NCI-H1105 (cell line): ENCODE results near the gene CNST.
"Not testable (repeated sequence)": the region's sequence is repeated elsewhere in the genome, so short reads cannot be mapped to it uniquely, and the experiment has no call there.

Source experiments
- DNase-seq: peaks from one replicate; lab custom pipeline; 2025; lab: John Stamatoyannopoulos, UW

The CNST gene

DNA sequence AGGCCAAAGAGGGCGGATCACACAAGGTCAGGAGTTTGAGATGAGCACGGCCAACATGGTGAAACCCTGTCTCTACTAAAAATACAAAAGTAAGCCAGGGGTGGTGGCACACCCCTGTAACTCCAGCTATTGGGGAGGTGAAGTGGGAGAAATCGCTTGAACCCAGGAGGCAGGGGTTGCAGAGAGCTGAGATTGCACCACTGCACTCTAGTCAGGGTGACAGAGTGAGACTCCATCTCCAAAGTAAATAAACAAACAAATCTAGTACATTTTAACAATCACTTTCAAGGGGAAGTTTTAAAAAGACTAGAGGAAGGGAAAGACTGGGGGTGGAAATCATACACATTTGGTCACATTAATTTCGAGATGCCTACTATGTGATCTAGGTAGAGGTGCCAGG lies 6.9 kb upstream of the CNST start:
- no peak for DNase-seq

DNA sequence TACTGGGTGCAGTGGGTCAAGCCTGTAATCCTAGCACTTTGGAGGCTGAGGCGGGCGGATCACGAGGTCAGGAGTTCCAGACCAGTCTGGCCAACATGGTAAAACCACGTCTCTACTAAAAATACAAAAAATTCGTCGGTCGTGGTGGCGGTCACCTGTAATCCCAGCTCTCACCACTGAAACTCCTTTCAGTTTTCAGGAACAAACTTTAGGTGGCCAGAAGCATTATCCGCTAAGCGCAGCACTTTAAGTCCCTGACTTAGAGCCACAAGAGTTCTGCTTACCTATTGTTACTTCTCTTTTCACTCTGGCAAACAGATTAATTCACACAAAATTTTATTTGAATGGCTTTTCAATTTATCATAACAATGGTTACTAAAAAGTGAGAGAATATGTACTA lies 5.4 kb upstream of the CNST start:
- not testable (repeated sequence) for DNase-seq

GRCh38 chr1:246564839-246565750 lies 1.2 kb upstream of the CNST start:
- DNase-seq, result no peak

GRCh38 chr1:246565751-246566127 lies 517 bp upstream of the CNST start:
- DNase-seq, result no peak

GRCh38 chr1:246566813-246567645 lies 773 bp downstream of the CNST start:
- DNase-seq, result no peak

DNA sequence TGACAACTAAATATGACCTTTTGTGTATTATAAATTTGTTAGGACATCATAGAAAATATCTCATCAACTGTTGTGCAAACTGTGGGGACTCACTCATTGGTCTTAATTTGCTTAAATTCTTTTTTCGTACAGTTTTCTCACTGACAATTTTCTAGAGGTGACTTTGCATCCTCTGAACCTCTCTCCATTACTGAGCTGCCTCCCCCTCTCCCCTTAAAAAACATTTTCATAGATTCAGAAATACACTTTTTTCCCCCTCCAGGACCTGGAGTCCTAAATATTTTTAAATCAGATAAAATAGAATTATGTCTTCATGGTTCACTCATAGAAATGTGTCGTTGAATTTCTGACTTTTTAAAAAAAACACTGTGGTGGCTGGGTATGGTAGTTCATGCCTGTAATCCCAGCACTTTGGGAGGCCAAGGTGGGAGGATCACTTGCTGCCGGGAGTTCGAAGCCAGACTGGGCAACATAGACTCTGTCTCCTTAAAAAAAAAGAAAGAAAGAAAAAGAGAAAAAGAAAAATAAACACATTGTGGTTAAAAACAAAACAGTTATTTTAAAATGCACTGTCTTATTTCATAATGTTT lies 1.5 kb downstream of the CNST start:
- no peak for DNase-seq

DNA sequence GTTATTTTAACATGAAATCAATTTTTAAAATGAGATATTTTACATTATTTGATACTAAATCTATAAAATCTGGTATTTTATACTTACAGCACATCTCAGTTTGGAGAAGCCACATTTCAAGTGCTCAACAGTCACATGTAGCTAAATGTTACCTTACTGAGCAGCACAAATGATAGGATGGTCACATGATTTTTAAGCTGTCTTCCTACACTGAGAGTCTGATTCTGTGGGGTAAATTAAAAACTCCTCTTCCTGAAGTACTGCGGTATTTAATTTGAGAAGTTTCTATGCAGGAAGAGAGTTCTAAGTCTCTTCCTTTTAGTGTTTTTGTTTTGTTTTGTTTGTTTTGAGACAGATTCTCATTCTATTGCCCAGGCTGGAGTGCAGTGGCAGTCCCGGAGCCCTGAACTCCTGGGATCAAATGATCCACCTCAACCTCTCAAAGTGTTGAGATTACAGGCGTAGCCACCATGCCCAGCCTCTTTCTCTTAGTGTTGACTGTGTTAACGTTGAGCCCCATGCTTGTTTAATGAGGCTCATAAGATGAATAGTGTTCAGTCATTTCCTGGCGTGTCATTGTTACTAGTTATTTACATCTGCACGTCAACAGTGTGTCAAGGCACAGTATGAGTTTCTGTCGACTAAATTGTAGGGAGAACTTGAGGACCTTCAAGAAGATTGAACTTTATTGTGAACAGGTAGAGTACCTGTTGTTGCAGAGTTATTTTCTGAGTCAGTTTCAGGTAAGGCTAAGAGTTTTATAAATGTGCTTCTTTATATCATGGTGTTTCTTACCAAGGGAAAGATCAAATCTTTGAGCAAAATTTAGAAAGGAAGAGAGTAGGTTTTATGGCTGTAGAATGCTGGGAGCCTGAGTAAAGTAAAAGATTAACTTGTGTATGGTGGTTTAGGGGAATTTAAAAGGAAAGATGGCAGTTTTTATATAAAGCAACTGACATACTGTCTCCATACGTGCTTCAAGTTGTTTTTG lies 3.3 kb downstream of the CNST start:
- DNase-seq, result no peak

DNA sequence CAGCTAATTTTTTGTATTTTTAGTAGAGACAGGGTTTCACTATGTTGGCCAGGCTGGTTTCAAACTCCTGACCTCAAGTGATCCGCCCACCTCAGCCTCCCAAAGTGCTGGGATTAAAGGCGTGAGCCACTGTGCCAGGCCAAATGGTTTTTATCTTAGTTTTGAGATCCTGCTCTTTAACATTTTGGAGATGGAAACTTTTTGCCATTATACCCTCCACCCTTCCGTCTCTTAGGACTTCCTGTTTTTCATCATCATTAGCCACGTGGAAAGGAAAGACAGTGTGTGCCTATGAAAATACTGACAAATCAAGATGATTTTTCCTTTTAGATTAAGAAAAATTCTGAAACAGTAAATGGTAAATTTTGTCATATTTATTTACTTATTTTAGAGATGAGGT lies 5.1 kb downstream of the CNST start:
- DNase-seq, result not testable (repeated sequence)

DNA sequence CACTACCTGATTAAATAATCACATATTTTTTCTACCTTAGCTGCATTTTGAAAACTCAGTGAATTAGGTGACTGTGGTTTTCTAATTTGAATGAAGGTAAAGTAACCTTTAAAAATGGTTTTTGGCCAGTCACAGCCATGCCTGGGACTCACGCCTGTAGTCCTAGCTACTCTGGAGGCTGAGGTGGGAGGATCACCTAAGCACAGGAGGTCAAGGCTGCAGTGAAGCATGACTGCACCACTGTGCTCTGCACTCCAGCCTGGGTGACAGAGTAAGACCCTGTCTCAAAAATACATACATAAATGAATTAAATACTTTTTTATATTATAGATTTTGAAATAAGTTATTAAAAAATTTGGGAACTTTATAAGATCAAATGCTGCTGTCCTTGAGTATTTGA lies 5.7 kb downstream of the CNST start:
- DNase-seq, result no peak

DNA sequence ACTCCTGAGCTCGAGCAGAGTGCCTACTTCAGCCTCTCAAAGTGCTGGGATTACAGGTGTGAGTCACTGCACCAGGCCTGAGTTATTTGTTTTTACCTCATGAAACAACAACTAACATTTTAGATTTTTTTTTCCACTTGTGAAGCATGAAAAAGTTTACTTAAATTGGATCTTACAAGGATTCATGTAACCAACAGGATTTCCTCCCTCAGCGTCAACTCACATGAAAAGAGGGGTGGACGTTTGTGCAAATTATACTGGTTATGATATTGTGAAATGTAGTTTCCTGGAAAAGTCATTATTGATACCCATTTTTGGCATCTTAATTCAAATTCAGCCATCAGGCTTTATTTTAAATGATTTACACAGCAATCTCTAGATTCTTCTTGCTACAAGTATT lies 6.5 kb downstream of the CNST start:
- no peak for DNase-seq

DNA sequence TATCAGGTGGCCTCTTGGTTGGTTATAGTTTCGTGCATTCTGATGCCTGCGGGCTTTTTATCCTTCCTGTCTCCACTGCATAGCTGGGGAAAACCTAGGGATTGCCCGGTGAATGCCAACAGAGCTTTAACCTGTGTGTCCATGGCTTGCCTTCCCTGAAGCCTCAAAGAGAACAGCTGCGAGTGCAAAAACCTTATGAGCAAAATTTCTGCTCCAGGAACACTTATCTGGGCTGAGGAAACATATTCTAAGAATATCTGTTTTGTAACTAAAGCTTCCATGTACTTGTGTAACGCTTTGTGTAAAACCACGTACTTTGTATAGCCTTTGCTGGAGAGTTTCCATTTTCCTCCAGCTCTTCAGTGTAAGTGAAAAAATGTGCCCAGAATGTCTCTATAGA lies 7.2 kb downstream of the CNST start:
- DNase-seq, result no peak

DNA sequence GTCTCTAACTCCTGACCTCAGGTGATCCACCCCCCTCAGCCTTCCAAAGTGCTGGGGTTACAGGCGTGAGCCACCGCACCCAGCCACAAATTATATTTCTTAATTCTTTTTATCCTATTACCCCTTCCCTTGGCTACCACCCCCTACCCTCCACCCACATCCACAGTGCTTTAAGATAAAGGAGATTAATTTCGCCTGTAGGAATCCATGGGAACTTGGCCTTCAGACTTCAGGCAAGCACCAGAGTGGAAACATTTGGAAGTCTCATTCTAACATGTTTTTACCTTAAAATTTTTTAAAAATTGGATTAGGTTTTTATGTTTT lies 10.4 kb downstream of the CNST start:
- DNase-seq, result no peak

GRCh38 chr1:246577082-246577719 lies 10.9 kb downstream of the CNST start:
- DNase-seq, result no peak

- no peak for DNase-seq
These were observed 11.5 kb downstream of the CNST start for GRCh38 chr1:246577720-246578106.

DNA sequence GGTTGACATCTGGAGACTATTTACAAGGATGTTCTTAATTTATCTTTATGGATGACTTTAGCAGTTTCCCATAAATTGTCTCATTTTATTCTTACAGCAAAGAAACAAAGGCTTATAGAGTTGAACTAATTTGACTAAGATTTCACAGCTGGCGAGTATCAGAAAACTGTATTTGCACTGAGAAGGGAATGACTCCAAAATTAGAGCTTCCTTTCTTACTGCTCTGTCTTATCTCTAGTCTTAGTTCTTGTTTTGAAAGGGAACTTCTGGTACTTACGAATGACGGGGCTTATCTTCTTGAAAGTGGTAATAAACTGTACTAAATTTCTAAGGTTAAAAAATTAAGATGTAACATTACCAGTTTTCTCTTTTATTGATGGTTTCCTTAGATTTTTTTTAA lies 13.6 kb downstream of the CNST start:
- DNase-seq, result no peak

GRCh38 chr1:246580497-246581370 lies 14.5 kb downstream of the CNST start:
- no peak for DNase-seq

GRCh38 chr1:246582301-246583055 lies 16.2 kb downstream of the CNST start:
- no peak for DNase-seq

GRCh38 chr1:246583056-246583440 lies 16.8 kb downstream of the CNST start:
- DNase-seq, result no peak

DNA sequence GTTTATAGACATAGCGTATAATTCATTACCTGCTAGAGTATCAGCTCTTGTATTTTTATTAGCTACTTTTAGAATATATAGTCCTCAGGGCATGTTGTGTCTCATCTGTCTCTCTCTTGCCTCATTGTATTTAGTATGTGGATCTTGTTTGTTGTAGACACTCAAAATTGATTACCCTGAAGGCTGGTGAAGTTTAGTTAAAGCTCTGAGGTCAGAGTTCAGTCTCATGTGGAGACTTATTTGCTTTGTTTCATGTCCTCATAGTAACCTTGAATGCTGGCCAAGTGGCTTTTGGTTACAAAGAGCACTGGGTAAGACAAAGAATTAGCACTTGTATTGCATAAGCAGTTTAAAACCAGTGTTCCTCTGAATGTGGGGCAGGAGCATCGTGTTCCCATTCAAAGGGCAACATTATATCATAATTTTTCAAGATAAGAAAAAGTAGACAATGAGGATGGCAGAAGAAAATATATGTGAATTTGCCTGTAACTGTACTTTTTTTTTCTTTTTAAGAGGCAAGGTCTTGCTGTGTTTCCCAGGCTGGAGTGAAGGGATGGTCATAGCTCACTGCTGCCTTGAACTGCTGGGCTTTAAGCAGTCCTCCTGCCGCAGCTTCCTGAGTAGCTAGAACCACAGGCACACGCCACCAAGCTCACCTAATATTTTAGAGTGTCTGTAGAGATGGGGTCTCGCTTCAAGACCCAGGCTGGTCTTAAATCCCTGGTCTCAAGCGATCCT lies 17.4 kb downstream of the CNST start:
- no peak for DNase-seq
